Fibroblast of villous mesenchyme (primary cell): Measurements from ENCODE around the gene TMOD1. TPM values are rescaled to one million over a fixed set of nuclear protein-coding genes. Genes with fewer than 3 reads are reported as not detected.
A peak's percentile ranks its signal among the peaks of the same experiment; 100 is the strongest.
"Not testable (repeated sequence)": the region's sequence is repeated elsewhere in the genome, so short reads cannot be mapped to it uniquely, and the experiment has no call there.

ENCODE experiments used
- DNase-seq: peaks from one replicate; pipeline ENCODE4 v3.0.0-alpha.2; 2010; ENCODE audit warnings: low read depth
- H3K4me3 ChIP-seq: 2 replicates; pipeline ENCODE4 v1.5.1; 2011; ENCODE audit warnings: low read depth, mild to moderate bottlenecking, low read length
- CTCF ChIP-seq: IDR thresholded peaks from 2 replicates; pipeline ENCODE4 v1.5.1; 2012; ENCODE audit warnings: low read depth, mild to moderate bottlenecking, low read length; ENCODE audit not compliant: insufficient read depth
- total RNA-seq: library from RNA; depleted of rRNA; stranded (reverse); fragments of >200 nt; gene quantifications from 2 replicates; pipeline ENCODE4 v1.2.3, GENCODE V29; 2012

Gene TMOD1
- total RNA-seq = 0.43 and 0.97 TPM in 2 replicates

GRCh38 chr9:97501177-97501971 lies at the start of gene TMOD1:
TSS of gene TMOD1 (plus strand) at chr9:97501666. CDS start at chr9:97524189, 22,523 bp downstream.
- TF ChIP-seq CTCF = no peak
- peak within 1 kb of the TSS; percentile 53 for H3K4me3 ChIP-seq
- DNase-seq = peak; percentile 45

- DNase-seq, H3K4me3 ChIP-seq: not testable (repeated sequence)
Observed at GRCh38 chr9:97453573-97453972, 47.9 kb upstream of the TMOD1 start.

- H3K4me3 ChIP-seq, DNase-seq: not testable (repeated sequence)
Observed at GRCh38 chr9:97456841-97457240, 44.6 kb upstream of the TMOD1 start.

GRCh38 chr9:97459326-97459725 lies 42.1 kb upstream of the TMOD1 start:
- TF ChIP-seq CTCF = no peak
- no peak for DNase-seq
- H3K4me3 ChIP-seq = no peak overlapping the region

GRCh38 chr9:97462159-97462558 lies 39.3 kb upstream of the TMOD1 start:
- no peak overlapping the region for H3K4me3 ChIP-seq
- DNase-seq = no peak
- TF ChIP-seq CTCF = no peak

- no peak for DNase-seq
- H3K4me3 ChIP-seq = no peak overlapping the region
- no peak for TF ChIP-seq CTCF
Observed at GRCh38 chr9:97462914-97463313, 38.6 kb upstream of the TMOD1 start.

GRCh38 chr9:97468658-97469448 lies 32.6 kb upstream of the TMOD1 start:
- H3K4me3 ChIP-seq = no peak overlapping the region
- peak; percentile 70 for DNase-seq
- peak; percentile 86 for TF ChIP-seq CTCF
